Measurements from ENCODE around the gene LUC7L3.

LUC7L3 gene

GRCh38 chr17:50763716-50764475 is 44.5 kb downstream of the LUC7L3 start:
- peak; percentile 19 for DNase-seq

- no peak for DNase-seq
Measured at GRCh38 chr17:50764734-50765149, 45.3 kb downstream of the LUC7L3 start.

- DNase-seq = no peak
Measured at GRCh38 chr17:50765454-50766221, 46.2 kb downstream of the LUC7L3 start.

- DNase-seq = no peak
Measured at GRCh38 chr17:50766222-50767023, 47.0 kb downstream of the LUC7L3 start.

- no peak for DNase-seq
Measured at GRCh38 chr17:50767030-50767429, 47.6 kb downstream of the LUC7L3 start.

- DNase-seq = no peak
Measured at GRCh38 chr17:50767446-50767845, 48.0 kb downstream of the LUC7L3 start, which contains the start of gene ANKRD40CL. Gene ANKRD40CL, minus strand, starts transcription at chr17:50767518. Its CDS starts 605 bp downstream, at chr17:50766913.

GRCh38 chr17:50768346-50768761 is 49.0 kb downstream of the LUC7L3 start:
- peak; percentile 77 for DNase-seq

- DNase-seq = no peak
Measured at GRCh38 chr17:50769884-50770283, 50.5 kb downstream of the LUC7L3 start.

GRCh38 chr17:50770346-50770745 is 50.9 kb downstream of the LUC7L3 start:
- no peak for DNase-seq

- DNase-seq = no peak
Measured at GRCh38 chr17:50771991-50772785, 52.8 kb downstream of the LUC7L3 start.

GRCh38 chr17:50774225-50774803 is 54.9 kb downstream of the LUC7L3 start:
- no peak for DNase-seq

- no peak for DNase-seq
Measured at GRCh38 chr17:50775926-50776325, 56.5 kb downstream of the LUC7L3 start.

- DNase-seq = no peak
Measured at GRCh38 chr17:50778471-50778870, 59.1 kb downstream of the LUC7L3 start.

- DNase-seq = no peak
Measured at GRCh38 chr17:50778988-50779387, 59.6 kb downstream of the LUC7L3 start.

GRCh38 chr17:50779747-50780353 is 60.4 kb downstream of the LUC7L3 start:
- DNase-seq = no peak

- DNase-seq = no peak
Measured at GRCh38 chr17:50781167-50781566, 61.8 kb downstream of the LUC7L3 start.

- DNase-seq = peak; percentile 61
Measured at GRCh38 chr17:50783193-50783660, 63.8 kb downstream of the LUC7L3 start.

GRCh38 chr17:50783905-50784304 is 64.5 kb downstream of the LUC7L3 start:
- no peak for DNase-seq

GRCh38 chr17:50785126-50785525 is 65.7 kb downstream of the LUC7L3 start:
- DNase-seq = no peak

- DNase-seq = peak; percentile 67
Measured at GRCh38 chr17:50785946-50786570, 66.7 kb downstream of the LUC7L3 start.

- DNase-seq = no peak
Measured at GRCh38 chr17:50787106-50787505, 67.7 kb downstream of the LUC7L3 start.
